NCI-H2029 (cell line): ENCODE data around the gene DDX51.

ENCODE experiments used
- DNase-seq: peaks from one replicate; lab custom pipeline; 2025; lab: John Stamatoyannopoulos, UW

Gene DDX51

GRCh38 chr12:132167611-132168310, 23.6 kb upstream of the DDX51 start:
- DNase-seq: no peak

- no peak for DNase-seq
Measured at GRCh38 chr12:132166801-132167591, 22.9 kb upstream of the DDX51 start.

GRCh38 chr12:132166093-132166492, 22.0 kb upstream of the DDX51 start:
- no peak for DNase-seq

GRCh38 chr12:132165584-132165983, 21.5 kb upstream of the DDX51 start:
- no peak for DNase-seq

GRCh38 chr12:132164426-132164825, 20.3 kb upstream of the DDX51 start:
- no peak for DNase-seq

- DNase-seq: no peak
Measured at GRCh38 chr12:132163911-132164288, 19.8 kb upstream of the DDX51 start.

GRCh38 chr12:132163041-132163910, 19.2 kb upstream of the DDX51 start:
- no peak for DNase-seq

- no peak for DNase-seq
Measured at GRCh38 chr12:132162508-132163031, 18.5 kb upstream of the DDX51 start.

- DNase-seq: no peak
Measured at GRCh38 chr12:132161796-132162507, 17.8 kb upstream of the DDX51 start.

- no peak for DNase-seq
Measured at GRCh38 chr12:132161036-132161781, 17.1 kb upstream of the DDX51 start.

- no peak for DNase-seq
Measured at GRCh38 chr12:132160601-132161035, 16.5 kb upstream of the DDX51 start.

- DNase-seq: no peak
Measured at GRCh38 chr12:132160016-132160415, 15.9 kb upstream of the DDX51 start.

GRCh38 chr12:132159555-132160003, 15.5 kb upstream of the DDX51 start:
- no peak for DNase-seq

- DNase-seq: no peak
Measured at GRCh38 chr12:132158677-132159554, 14.8 kb upstream of the DDX51 start.

- no peak for DNase-seq
Measured at GRCh38 chr12:132157733-132158409, 13.8 kb upstream of the DDX51 start.

- no peak for DNase-seq
Measured at GRCh38 chr12:132156573-132157325, 12.6 kb upstream of the DDX51 start.

- no peak for DNase-seq
Measured at GRCh38 chr12:132155771-132156572, 11.9 kb upstream of the DDX51 start.
